Measurements from ENCODE around the gene TAX1BP1. TPM values are rescaled to one million over a fixed set of nuclear protein-coding genes. Genes with fewer than 3 reads are reported as not detected.

Gene TAX1BP1
- total RNA-seq, 1 experiment from 2014 or later: 58.3 TPM

- H3K9me3 ChIP-seq (ENCODE audit: control insufficient read depth, low read depth, low read length): no peaks in the 10 kb centered on the region
- no peaks in the 10 kb centered on the region for H3K4me1 ChIP-seq (ENCODE audit: insufficient read depth, low read length)
- H3K4me3 Mint-ChIP-seq: no peak overlapping the region
- no CpG with 5 or more reads among the region's 1 CpG for whole genome bisulfite sequencing (ENCODE audit: extremely low coverage, insufficient read length, low lambda C conversion rate)
- no peak overlapping the region for H3K9ac ChIP-seq (ENCODE audit: extremely low read depth, insufficient read length, low read length)
- H3K14ac ChIP-seq (ENCODE audit: insufficient read depth, low read length): no peak overlapping the region
- H3K56ac ChIP-seq (ENCODE audit: insufficient read length, low read depth, low read length): no peak overlapping the region
- no peak overlapping the region for H2BK15ac ChIP-seq (ENCODE audit: low read depth, low read length)
- no peaks in the 10 kb centered on the region for H3K23me2 ChIP-seq (ENCODE audit: insufficient read length, low read depth, low read length, poor library complexity, severe bottlenecking)
- no peak overlapping the region for H4K5ac ChIP-seq (ENCODE audit: insufficient read length, low read depth, low read length)
- H3K27ac ChIP-seq (ENCODE audit: insufficient read length, low read depth, low read length): no peak overlapping the region
- no peaks in the 10 kb centered on the region for H3K27me3 Mint-ChIP-seq (ENCODE audit: low read depth)
- H3K18ac ChIP-seq (ENCODE audit: insufficient read length, low read depth, low read length): no peak overlapping the region
- no peak overlapping the region for H3K23ac ChIP-seq (ENCODE audit: insufficient read length, low read depth, low read length)
- no peak overlapping the region for H4K8ac ChIP-seq (replicated peaks; ENCODE audit: insufficient read length, low read depth, low read length)
- no peak overlapping the region for H2BK120ac ChIP-seq (ENCODE audit: low read depth, low read length, poor library complexity, severe bottlenecking)
- TF ChIP-seq CTCF (conservative IDR thresholded peaks at IDR 0.05): no peak
- no peaks in the 10 kb centered on the region for H4K20me1 ChIP-seq (ENCODE audit: control insufficient read depth, insufficient read depth, insufficient read length)
- no peak overlapping the region for H2BK12ac ChIP-seq (ENCODE audit: insufficient read length, low read depth, low read length)
- H3K36me3 Mint-ChIP-seq (ENCODE audit: insufficient read depth in 1 of 3, low read depth in 3 of 3): peaks cover 4 to 46% (median 37%) of the 10 kb centered on the region in 3 experiments; a peak in 5 of 7 replicates
- no peaks in the 10 kb centered on the region for H3K79me2 ChIP-seq (ENCODE audit: insufficient read depth, low read length)
- no peak overlapping the region for H3K4me2 ChIP-seq (ENCODE audit: insufficient read depth, insufficient read length, low read length)
- no peak for DNase-seq
- H3K79me1 ChIP-seq (ENCODE audit: insufficient read depth, low read depth, low read length, poor library complexity, severe bottlenecking): no peaks in the 10 kb centered on the region
- peaks cover 6 to 15% of the 10 kb centered on the region in 2 experiments for H3K4me1 Mint-ChIP-seq
- H3K4ac ChIP-seq (ENCODE audit: low read depth, low read length): no peak overlapping the region
- no peak overlapping the region for H2AFZ ChIP-seq (ENCODE audit: low read length)
- H2AK5ac ChIP-seq (ENCODE audit: insufficient read length, low read length): no peak overlapping the region
- H4K91ac ChIP-seq (ENCODE audit: insufficient read length, low read depth, low read length): no peak overlapping the region
- no peak overlapping the region for H2BK20ac ChIP-seq (ENCODE audit: low read depth, low read length, poor library complexity, severe bottlenecking)
- H3K27ac Mint-ChIP-seq: no peak overlapping the region; a peak in 1 of 7 replicates
- no peaks in the 10 kb centered on the region for H3K27me3 ChIP-seq (ENCODE audit: insufficient read depth, low read length)
- H2BK5ac ChIP-seq (ENCODE audit: insufficient read length, low read length): no peak overlapping the region
- no peaks in the 10 kb centered on the region for H3K9me3 Mint-ChIP-seq
- no peak overlapping the region for H3T11ph ChIP-seq (ENCODE audit: low read length)
Observed at GRCh38 chr7:27795977-27796376, 56.0 kb downstream of the TAX1BP1 start.

Measured in H9 (cell line).